ENCODE measurements around the gene TSACC.

- TF ChIP-seq CTCF (IDR thresholded peaks at IDR 0.05) (peak; percentile 38 to 78 (median 76)), POLR2A (IDR thresholded peaks at IDR 0.05) (no peak)
These were observed 18.7 kb downstream of the TSACC start for GRCh38 chr1:156356875-156357534.

Measured in Peyer's patch (tissue), 4 donors.